Esophagus squamous epithelium (tissue), 4 donors: ENCODE data around the gene FAM124A.

Experiments used
- CTCF ChIP-seq, 6 experiments: fragments of 450-650 bp in 4 of 6; fragments of 200-600 bp in 2 of 6; sonication (generic) in 2 of 6; IDR thresholded peaks; one replicate each; pipeline ENCODE4 v1.5.1; 2016 to 2019; ENCODE audit warnings: antibody characterized with exemption in 6 of 6, mild to moderate bottlenecking in 4 of 6, moderate library complexity in 4 of 6
- POLR2A ChIP-seq, 4 donors: fragments of 450-650 bp; IDR thresholded peaks; one replicate each; pipeline ENCODE4 v1.6.1; 2017; ENCODE audit warnings: antibody characterized with exemption in 4 of 4, mild to moderate bottlenecking in 4 of 4, moderate library complexity in 3 of 4

DNA sequence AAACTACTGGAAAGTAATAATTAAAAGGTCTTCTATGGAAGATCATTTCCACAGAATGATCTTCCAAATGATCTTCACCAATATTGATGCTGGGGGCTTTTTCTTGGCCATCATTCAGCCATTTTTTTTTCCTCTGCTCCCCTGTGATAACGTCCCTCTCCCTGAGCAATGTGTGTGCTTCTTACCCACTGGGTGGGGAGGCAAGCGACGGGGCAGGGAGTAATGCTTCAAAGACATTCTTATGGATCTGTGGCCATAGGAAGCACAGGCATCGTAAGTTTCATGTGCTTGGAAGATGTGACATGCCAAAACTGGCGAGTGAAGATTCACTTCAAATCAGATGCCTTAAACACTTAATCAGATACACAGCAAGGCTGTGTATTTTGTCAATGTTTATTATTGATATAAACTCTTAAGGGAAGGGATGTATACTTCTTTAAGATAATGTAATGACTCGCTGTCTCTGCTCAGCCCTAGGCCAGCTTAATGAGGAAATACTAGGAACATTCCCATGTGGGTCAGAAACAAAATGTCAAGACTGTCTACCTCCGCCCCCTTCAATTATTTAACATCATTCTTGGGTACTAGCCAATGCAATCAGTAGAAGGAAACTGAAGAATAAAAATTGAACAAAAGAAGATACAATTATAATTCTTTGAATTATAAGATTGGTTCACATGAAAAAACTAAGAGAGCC is 83.2 kb downstream of the FAM124A start:
- TF ChIP-seq POLR2A (IDR thresholded peaks at IDR 0.05) = no peak
- TF ChIP-seq CTCF (IDR thresholded peaks at IDR 0.05) = no peak
